Measurements from ENCODE around the gene LRP3.

- TF ChIP-seq NRF1 (IDR thresholded peaks at IDR 0.05; ENCODE audit: low read depth, low read length) (no peak), RFX5 (IDR thresholded peaks at IDR 0.05; ENCODE audit: low read length) (no peak), CHD2 (IDR thresholded peaks at IDR 0.05; ENCODE audit: low read length, partially characterized antibody) (no peak), CTCF (IDR thresholded peaks at IDR 0.05) (no peak), GABPA (IDR thresholded peaks at IDR 0.05; ENCODE audit: low read depth) (no peak), YY1 (IDR thresholded peaks at IDR 0.05; ENCODE audit: low read depth) (no peak), TAF1 (IDR thresholded peaks at IDR 0.05; ENCODE audit: borderline replicate concordance, low read depth, low read length) (no peak)
These were observed 7.3 kb downstream of the LRP3 start for GRCh38 chr19:33201473-33201872.

Data from SK-N-SH (cell line).